Liver (tissue), 3 donors: ENCODE data around the gene WNT16.

Source experiments
- ATF3 ChIP-seq: IDR thresholded peaks from 2 replicates; pipeline ENCODE4 v1.6.1; 2016; ENCODE audit warnings: antibody characterized with exemption
- CTCF ChIP-seq: fragments of 150-350 bp; IDR thresholded peaks from 2 replicates; pipeline ENCODE4 v1.5.1; 2017; ENCODE audit warnings: improper control_type of control experiment, low read depth, low read length; ENCODE audit not compliant: missing input control
- EGR1 ChIP-seq, 2 donors: IDR thresholded peaks; 2 replicates each; pipeline ENCODE4 v1.6.1; 2016 to 2018; ENCODE audit warnings: antibody characterized with exemption in 2 of 2, low read depth in 2 of 2
- GABPA ChIP-seq, 2 donors: IDR thresholded peaks in 1 of 2; conservative IDR thresholded peaks in 1 of 2; 2 replicates each; pipeline ENCODE4 v1.6.1; 2016; ENCODE audit warnings: antibody characterized with exemption in 2 of 2, mild to moderate bottlenecking in 1 of 2, moderate library complexity in 1 of 2
- JUND ChIP-seq, 2 donors: IDR thresholded peaks; 2 replicates each; pipeline ENCODE4 v1.6.1; 2016; ENCODE audit warnings: antibody characterized with exemption in 2 of 2
- MAX ChIP-seq: IDR thresholded peaks from 2 replicates; pipeline ENCODE4 v1.6.1; 2016; ENCODE audit warnings: antibody characterized with exemption
- NR2F2 ChIP-seq: IDR thresholded peaks from 2 replicates; pipeline ENCODE4 v1.6.1; 2016; ENCODE audit warnings: antibody characterized with exemption
- RAD21 ChIP-seq, 2 donors: IDR thresholded peaks; 2 replicates each; pipeline ENCODE4 v1.6.1; 2016; ENCODE audit warnings: antibody characterized with exemption in 2 of 2, mild to moderate bottlenecking in 2 of 2
- REST ChIP-seq: IDR thresholded peaks from 2 replicates; pipeline ENCODE4 v1.6.1; 2016; ENCODE audit warnings: antibody characterized with exemption, mild to moderate bottlenecking
- RXRA ChIP-seq, 2 donors: IDR thresholded peaks; 2 replicates each; pipeline ENCODE4 v1.6.1; 2017 to 2018; ENCODE audit warnings: antibody characterized with exemption in 2 of 2, mild to moderate bottlenecking in 1 of 2
- SP1 ChIP-seq: IDR thresholded peaks from 2 replicates; pipeline ENCODE4 v1.6.1; 2018; ENCODE audit warnings: antibody characterized with exemption, mild to moderate bottlenecking
- TAF1 ChIP-seq: conservative IDR thresholded peaks from 2 replicates; pipeline ENCODE4 v1.6.1; 2016; ENCODE audit warnings: antibody characterized with exemption, mild to moderate bottlenecking
- ZBTB33 ChIP-seq: IDR thresholded peaks from 2 replicates; pipeline ENCODE4 v1.6.1; 2016; ENCODE audit warnings: antibody characterized with exemption
- donor health status: healthy.
- donor health status: healthy.

GRCh38 chr7:121355574-121355973 is 26.8 kb downstream of the WNT16 start:
- TF ChIP-seq SP1: no peak
- TF ChIP-seq REST: no peak
- TF ChIP-seq EGR1 (IDR thresholded peaks at IDR 0.05; ENCODE audit: low read depth in 2 of 2): no peak
- no peak for TF ChIP-seq CTCF
- TF ChIP-seq JUND (IDR thresholded peaks at IDR 0.05): no peak
- TF ChIP-seq RAD21 (IDR thresholded peaks at IDR 0.05): no peak
- no peak for TF ChIP-seq RXRA (IDR thresholded peaks at IDR 0.05)
- no peak for TF ChIP-seq NR2F2
- no peak for TF ChIP-seq TAF1
- TF ChIP-seq ATF3: no peak
- TF ChIP-seq MAX: no peak
- TF ChIP-seq ZBTB33: no peak
- no peak for TF ChIP-seq GABPA (IDR thresholded peaks at IDR 0.05 in 1 of 2, conservative IDR thresholded peaks at IDR 0.05 in 1 of 2)
